KMS-11 (cell line): ENCODE results near the gene RBMXL3.

Source experiments
- H2AFZ ChIP-seq: fragments of 200-600 bp; sonication (generic); 2 replicates; pipeline ENCODE4 v1.6.1; 2016; ENCODE audit warnings: antibody characterized with exemption, mixed run types, low read depth
- H3K27ac ChIP-seq: fragments of 200-600 bp; sonication (generic); 2 replicates; pipeline ENCODE4 v1.6.1; 2016; ENCODE audit warnings: mild to moderate bottlenecking, mixed run types
- H3K27me3 ChIP-seq: fragments of 200-600 bp; sonication (generic); 2 replicates; pipeline ENCODE4 v1.6.1; 2017; ENCODE audit warnings: mild to moderate bottlenecking, low read depth, mixed run types, moderate library complexity; ENCODE audit not compliant: insufficient read depth
- H3K36me3 ChIP-seq: fragments of 200-600 bp; sonication (generic); 2 replicates; pipeline ENCODE4 v1.6.1; 2017; ENCODE audit warnings: mild to moderate bottlenecking, mixed run types; ENCODE audit not compliant: insufficient read depth
- H3K4me1 ChIP-seq: fragments of 200-600 bp; sonication (generic); 2 replicates; pipeline ENCODE4 v1.6.1; 2016; ENCODE audit warnings: mild to moderate bottlenecking, low read depth, mixed run types; ENCODE audit not compliant: poor library complexity, severe bottlenecking
- H3K4me2 ChIP-seq: fragments of 200-600 bp; sonication (generic); 2 replicates; pipeline ENCODE4 v1.7.0; 2016; ENCODE audit warnings: mild to moderate bottlenecking, mixed run types
- H3K4me3 ChIP-seq: fragments of 200-600 bp; sonication (generic); IDR thresholded peaks from 2 replicates; pipeline ENCODE4 v1.6.1; 2017; ENCODE audit warnings: low read depth, low read length, mixed read lengths; ENCODE audit not compliant: insufficient read depth
- H3K79me2 ChIP-seq: fragments of 200-600 bp; sonication (generic); 2 replicates; pipeline ENCODE4 v1.6.1; 2016; ENCODE audit warnings: low read depth, mixed run types; ENCODE audit not compliant: insufficient read depth
- H3K9ac ChIP-seq: fragments of 200-600 bp; sonication (generic); 2 replicates; pipeline ENCODE4 v1.6.1; 2016; ENCODE audit warnings: mild to moderate bottlenecking, mixed run types
- H4K20me1 ChIP-seq: fragments of 200-600 bp; sonication (generic); 2 replicates; pipeline ENCODE4 v1.6.1; 2016; ENCODE audit warnings: mild to moderate bottlenecking, mixed run types; ENCODE audit not compliant: insufficient read depth
- TF ChIP-seq, protein P1 (sequence below): fragments of 200-600 bp; sonication (generic); conservative IDR thresholded peaks from 2 replicates; pipeline ENCODE4 v1.6.1; 2017; ENCODE audit warnings: low read depth, mild to moderate bottlenecking, antibody characterized with exemption, low read length, moderate library complexity, mixed read lengths

The RBMXL3 gene

GRCh38 chrX:115174548-115174947 lies 14.7 kb upstream of the RBMXL3 start:
- TF ChIP-seq, protein P1, sequence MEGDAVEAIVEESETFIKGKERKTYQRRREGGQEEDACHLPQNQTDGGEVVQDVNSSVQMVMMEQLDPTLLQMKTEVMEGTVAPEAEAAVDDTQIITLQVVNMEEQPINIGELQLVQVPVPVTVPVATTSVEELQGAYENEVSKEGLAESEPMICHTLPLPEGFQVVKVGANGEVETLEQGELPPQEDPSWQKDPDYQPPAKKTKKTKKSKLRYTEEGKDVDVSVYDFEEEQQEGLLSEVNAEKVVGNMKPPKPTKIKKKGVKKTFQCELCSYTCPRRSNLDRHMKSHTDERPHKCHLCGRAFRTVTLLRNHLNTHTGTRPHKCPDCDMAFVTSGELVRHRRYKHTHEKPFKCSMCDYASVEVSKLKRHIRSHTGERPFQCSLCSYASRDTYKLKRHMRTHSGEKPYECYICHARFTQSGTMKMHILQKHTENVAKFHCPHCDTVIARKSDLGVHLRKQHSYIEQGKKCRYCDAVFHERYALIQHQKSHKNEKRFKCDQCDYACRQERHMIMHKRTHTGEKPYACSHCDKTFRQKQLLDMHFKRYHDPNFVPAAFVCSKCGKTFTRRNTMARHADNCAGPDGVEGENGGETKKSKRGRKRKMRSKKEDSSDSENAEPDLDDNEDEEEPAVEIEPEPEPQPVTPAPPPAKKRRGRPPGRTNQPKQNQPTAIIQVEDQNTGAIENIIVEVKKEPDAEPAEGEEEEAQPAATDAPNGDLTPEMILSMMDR, result no peak
- no peak overlapping the region for H3K4me2 ChIP-seq
- H3K36me3 ChIP-seq, result no peaks in the 10 kb centered on the region
- H3K27ac ChIP-seq, result no peak overlapping the region
- H3K4me1 ChIP-seq, result no peaks in the 10 kb centered on the region
- no peak overlapping the region for H3K4me3 ChIP-seq
- H3K79me2 ChIP-seq, result no peaks in the 10 kb centered on the region
- H4K20me1 ChIP-seq, result no peaks in the 10 kb centered on the region
- H3K27me3 ChIP-seq, result no peaks in the 10 kb centered on the region
- H3K9ac ChIP-seq, result no peak overlapping the region
- no peak overlapping the region for H2AFZ ChIP-seq

- no peak overlapping the region for H3K4me2 ChIP-seq
- no peak overlapping the region for H2AFZ ChIP-seq
- H3K27me3 ChIP-seq, result no peaks in the 10 kb centered on the region
- H3K4me1 ChIP-seq, result no peaks in the 10 kb centered on the region
- TF ChIP-seq, protein P1, result no peak
- H3K36me3 ChIP-seq, result no peaks in the 10 kb centered on the region
- H3K9ac ChIP-seq, result no peak overlapping the region
- no peak overlapping the region for H3K4me3 ChIP-seq
- no peak overlapping the region for H3K27ac ChIP-seq
- H3K79me2 ChIP-seq, result no peaks in the 10 kb centered on the region
- no peaks in the 10 kb centered on the region for H4K20me1 ChIP-seq
Observed at GRCh38 chrX:115177932-115178331, 11.3 kb upstream of the RBMXL3 start.

DNA sequence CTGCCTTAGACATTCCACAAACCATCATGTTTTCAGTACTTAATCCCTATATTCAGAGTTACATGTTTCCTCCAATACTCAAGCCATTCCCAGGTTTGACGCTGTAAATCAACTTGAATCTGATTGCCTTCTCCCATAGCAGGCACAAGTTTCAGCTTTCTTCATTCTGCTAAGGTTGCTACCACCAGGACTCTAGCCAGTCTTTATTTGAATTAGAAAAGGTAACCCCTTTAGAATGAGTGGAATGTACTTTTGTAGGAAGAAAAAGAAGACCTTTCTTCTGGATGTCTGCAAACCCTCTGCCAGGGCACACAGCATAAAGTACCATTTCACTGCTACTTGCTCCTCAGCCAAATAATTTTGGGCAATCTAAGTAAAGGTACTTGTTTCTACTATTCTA lies 10.7 kb upstream of the RBMXL3 start:
- TF ChIP-seq, protein P1, result no peak

DNA sequence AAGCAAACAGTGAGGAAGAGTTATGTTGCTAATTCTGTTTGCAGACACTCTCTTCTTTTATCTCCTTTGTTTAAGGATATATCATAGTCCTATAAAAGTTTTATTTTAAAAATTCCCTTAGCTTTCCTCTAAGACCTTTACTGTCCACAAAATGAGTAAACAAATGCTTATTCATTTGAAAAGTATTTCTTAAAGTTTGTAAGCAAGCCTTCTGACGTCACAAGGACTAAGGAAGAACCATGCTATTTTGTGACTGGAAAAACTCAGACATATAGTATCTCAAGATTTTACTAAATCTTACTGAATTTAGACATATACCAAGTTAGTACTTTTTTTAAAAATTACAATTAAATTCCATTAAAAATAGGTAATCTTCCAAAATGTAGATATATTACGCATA lies 5.2 kb upstream of the RBMXL3 start:
- Histone ChIP-seq H3K4me2 (no peak overlapping the region), H3K4me1 (no peaks in the 10 kb centered on the region), H3K36me3 (no peaks in the 10 kb centered on the region), H3K79me2 (no peaks in the 10 kb centered on the region), H3K9ac (no peak overlapping the region), H3K4me3 (no peak overlapping the region), H2AFZ (no peak overlapping the region), H4K20me1 (no peaks in the 10 kb centered on the region), H3K27me3 (no peaks in the 10 kb centered on the region), H3K27ac (no peak overlapping the region)
- TF ChIP-seq, protein P1, result no peak

More for the DNA sequence above, 10.7 kb upstream of the RBMXL3 start:
- no peaks in the 10 kb centered on the region for H4K20me1 ChIP-seq
- H3K27me3 ChIP-seq, result no peaks in the 10 kb centered on the region
- H3K4me3 ChIP-seq, result no peak overlapping the region
- no peak overlapping the region for H3K9ac ChIP-seq
- no peaks in the 10 kb centered on the region for H3K4me1 ChIP-seq
- H2AFZ ChIP-seq, result no peak overlapping the region
- no peaks in the 10 kb centered on the region for H3K36me3 ChIP-seq
- no peak overlapping the region for H3K27ac ChIP-seq
- no peak overlapping the region for H3K4me2 ChIP-seq
- no peaks in the 10 kb centered on the region for H3K79me2 ChIP-seq
